H1 (cell line): ENCODE data around the gene POTEG. TPM values are rescaled to one million over a fixed set of nuclear protein-coding genes. Genes with fewer than 3 reads are reported as not detected.
"Not testable (repeated sequence)": the region's sequence is repeated elsewhere in the genome, so short reads cannot be mapped to it uniquely, and the experiment has no call there.

Experiments
- CTCF ChIA-PET: fragments of 300-600 bp; sonication (Branson Sonifier 250); formaldehyde crosslinking; loops from one replicate; lab custom pipeline; 2021; ENCODE audit not compliant: partially characterized antibody; lab: Charles Lee
- POLR2A ChIA-PET: fragments of 300-600 bp; sonication (Branson Sonifier 250); formaldehyde crosslinking; loops from one replicate; lab custom pipeline; 2021; ENCODE audit warnings: inconsistent platforms; ENCODE audit not compliant: partially characterized antibody; lab: Charles Lee
- DNase-seq, 2 experiments: peaks; one replicate each; pipeline versions ENCODE4 v3.0.0 to v3.0.0-alpha.2; 2010 to 2022; ENCODE audit warnings: low spot score in 2 of 2, low read depth in 1 of 2, mixed read lengths in 1 of 2
- FAIRE-seq: peaks from 2 replicates; lab custom pipeline; 2011; peaks lifted over from hg19 to GRCh38; lab: Jason Lieb, UNC
- H2AFZ ChIP-seq: 2 replicates; pipeline ENCODE4 v1.8.1; 2012; ENCODE audit warnings: low read length, inconsistent platforms
- H2AK5ac ChIP-seq: 2 replicates; pipeline ENCODE4 v1.6.1; 2013; ENCODE audit warnings: low read depth, low read length
- H2BK120ac ChIP-seq: replicated peaks from 2 replicates; pipeline ENCODE3; 2013; ENCODE audit warnings: low read depth, low read length, inconsistent platforms
- H2BK12ac ChIP-seq: 2 replicates; pipeline ENCODE4 v1.6.1; 2013; ENCODE audit warnings: low read depth, low read length
- H2BK15ac ChIP-seq: 2 replicates; pipeline ENCODE4 v1.6.1; 2013; ENCODE audit warnings: low read length
- H2BK20ac ChIP-seq: 2 replicates; pipeline ENCODE4 v1.6.1; 2013; ENCODE audit warnings: low read length
- H2BK5ac ChIP-seq: 2 replicates; pipeline ENCODE4 v1.6.1; 2013; ENCODE audit warnings: low read depth, low read length
- H3K14ac ChIP-seq: 2 replicates; pipeline ENCODE4 v1.6.1; 2013; ENCODE audit warnings: inconsistent platforms; ENCODE audit not compliant: insufficient read length
- H3K18ac ChIP-seq: 2 replicates; pipeline ENCODE4 v1.6.1; 2013; ENCODE audit warnings: low read length; ENCODE audit errors: extremely low read depth
- H3K23ac ChIP-seq: 2 replicates; pipeline ENCODE4 v1.6.1; 2013; ENCODE audit warnings: inconsistent platforms; ENCODE audit not compliant: insufficient read length
- H3K23me2 ChIP-seq: 2 replicates; pipeline ENCODE4 v1.6.1; 2013; ENCODE audit warnings: low read depth, low read length
- H3K27ac ChIP-seq: 2 replicates; pipeline ENCODE4 v1.6.1; 2011; ENCODE audit warnings: low read depth, low read length, inconsistent platforms
- H3K27me3 ChIP-seq, 4 experiments: replicated peaks in 1 of 4; 1 replicate in 1 of 4; 2 replicates in 3 of 4; pipeline versions ENCODE4 v1.6.1 to v1.8.1; 2011 to 2013; ENCODE audit warnings: low read length in 3 of 4, mild to moderate bottlenecking in 3 of 4, inconsistent platforms in 2 of 4, mixed read lengths in 2 of 4, moderate library complexity in 1 of 4; ENCODE audit not compliant: control insufficient read depth in 3 of 4, insufficient read depth in 3 of 4; ENCODE audit errors: extremely low read depth in 1 of 4
- H3K36me3 ChIP-seq, 4 experiments: 2 replicates each; pipeline versions ENCODE4 v1.6.1 to v1.8.1; 2011 to 2013; ENCODE audit warnings: mild to moderate bottlenecking in 4 of 4, low read length in 3 of 4, moderate library complexity in 2 of 4, control low read depth in 1 of 4, inconsistent platforms in 1 of 4; ENCODE audit not compliant: insufficient read depth in 4 of 4, control insufficient read depth in 2 of 4
- H3K4ac ChIP-seq: replicated peaks from 2 replicates; pipeline ENCODE3; 2013; ENCODE audit warnings: low read length, low read depth, mixed read lengths, inconsistent platforms; ENCODE audit not compliant: insufficient read length
- H3K4me1 ChIP-seq, 4 experiments: replicated peaks in 1 of 4; 1 replicate in 1 of 4; 2 replicates in 3 of 4; pipeline versions ENCODE4 v1.6.1 to v1.8.1; 2011 to 2013; ENCODE audit warnings: low read length in 3 of 4, inconsistent platforms in 2 of 4, mixed read lengths in 1 of 4; ENCODE audit not compliant: insufficient read depth in 4 of 4, control insufficient read depth in 3 of 4
- H3K4me2 ChIP-seq, 2 experiments: 2 replicates each; pipeline versions ENCODE4 v1.6.1 to v1.8.1; 2011 to 2013; ENCODE audit warnings: low read depth in 2 of 2, low read length in 2 of 2, control low read depth in 1 of 2, inconsistent platforms in 1 of 2, mild to moderate bottlenecking in 1 of 2; ENCODE audit not compliant: insufficient read depth in 1 of 2
- H3K4me3 ChIP-seq, 4 experiments: fragments of 200-600, 300-600 bp in 1 of 4; sonication (generic), shearing (Covaris generic), sonication (Bioruptor Twin) in 1 of 4; 2 replicates each; pipeline versions ENCODE4 v1.5.1 to v1.8.1; 2011 to 2016; ENCODE audit warnings: low read length in 4 of 4, low read depth in 3 of 4, control low read depth in 2 of 4, inconsistent platforms in 2 of 4, mild to moderate bottlenecking in 2 of 4, mixed read lengths in 1 of 4, moderate library complexity in 1 of 4; ENCODE audit not compliant: insufficient read depth in 2 of 4; ENCODE audit errors: extremely low read depth in 1 of 4
- H3K56ac ChIP-seq: replicated peaks from 2 replicates; pipeline ENCODE3; 2013; ENCODE audit warnings: low read depth, mild to moderate bottlenecking, mixed read lengths, low read length, inconsistent platforms; ENCODE audit not compliant: insufficient read length
- H3K79me1 ChIP-seq: 2 replicates; pipeline ENCODE4 v1.6.1; 2013; ENCODE audit warnings: low read depth, low read length, control low read depth
- H3K79me2 ChIP-seq, 2 experiments: 2 replicates each; pipeline versions ENCODE4 v1.6.1 to v1.8.1; 2012 to 2013; ENCODE audit warnings: low read length in 2 of 2, mild to moderate bottlenecking in 2 of 2, inconsistent platforms in 1 of 2; ENCODE audit not compliant: insufficient read depth in 2 of 2, control insufficient read depth in 1 of 2
- H3K9ac ChIP-seq, 4 experiments: replicated peaks in 1 of 4; 1 replicate in 1 of 4; 2 replicates in 3 of 4; pipeline versions ENCODE4 v1.6.1 to v1.8.1; 2011 to 2013; ENCODE audit warnings: low read depth in 3 of 4, low read length in 3 of 4, control low read depth in 2 of 4, mild to moderate bottlenecking in 2 of 4, moderate library complexity in 2 of 4, inconsistent platforms in 1 of 4; ENCODE audit errors: extremely low read depth in 1 of 4
- H3K9me3 ChIP-seq, 2 experiments: 2 replicates each; pipeline versions ENCODE4 v1.6.1 to v1.8.1; 2012 to 2013; ENCODE audit warnings: mild to moderate bottlenecking in 2 of 2, moderate library complexity in 2 of 2, control low read depth in 1 of 2, inconsistent platforms in 1 of 2, low read depth in 1 of 2, low read length in 1 of 2, mixed read lengths in 1 of 2; ENCODE audit not compliant: insufficient read depth in 2 of 2
- H4K20me1 ChIP-seq, 2 experiments: replicated peaks in 1 of 2; 2 replicates each; pipeline versions ENCODE3 to v1.8.1; 2011 to 2013; ENCODE audit warnings: inconsistent platforms in 2 of 2, low read length in 2 of 2, mild to moderate bottlenecking in 1 of 2; ENCODE audit not compliant: insufficient read depth in 2 of 2, control insufficient read depth in 1 of 2
- H4K5ac ChIP-seq: 2 replicates; pipeline ENCODE4 v1.6.1; 2013; ENCODE audit warnings: low read length, low read depth, mixed read lengths, inconsistent platforms; ENCODE audit not compliant: insufficient read length
- H4K8ac ChIP-seq: 2 replicates; pipeline ENCODE4 v1.8.0; 2013; ENCODE audit warnings: mild to moderate bottlenecking, moderate library complexity, low read length, inconsistent platforms; ENCODE audit not compliant: insufficient read depth; ENCODE audit errors: extremely low read depth
- H4K91ac ChIP-seq: replicated peaks from 2 replicates; pipeline ENCODE3; 2013; ENCODE audit warnings: low read length, mixed read lengths, inconsistent platforms; ENCODE audit not compliant: insufficient read length
- WGBS, 2 experiments: shearing (Covaris generic) in 1 of 2; methylation state at CpG; one replicate each; pipeline versions ENCODE4 v1.1.6 to v1.1.7; 2013 to 2015; ENCODE audit warnings: low lambda C conversion rate in 2 of 2, mixed read lengths in 2 of 2, inconsistent platforms in 1 of 2, low coverage in 1 of 2, missing lambda C conversion rate in 1 of 2; ENCODE audit not compliant: insufficient replicate concordance in 2 of 2, insufficient coverage in 1 of 2, insufficient read length in 1 of 2; ENCODE audit errors: extremely low coverage in 1 of 2, missing lambda C conversion rate in 1 of 2; 5-methylcytosine and 5-hydroxymethylcytosine counted together
- polyA plus RNA-seq, 7 experiments: library from polyadenylated mRNA; depleted of rRNA in 3 of 7; stranded (reverse) in 5 of 7; unstranded in 2 of 7; fragments of >200 nt in 5 of 7; fragments of 200-250 nt in 2 of 7; gene quantifications; 1 replicate in 5 of 7; 2 replicates in 1 of 7; 4 replicates in 1 of 7; pipeline versions ENCODE4 v1.2.1 to v1.2.3, GENCODE V29; 2011 to 2013; ENCODE audit warnings: missing spikeins in 2 of 7, mixed read lengths in 2 of 7
- total RNA-seq: library from RNA; stranded (reverse); fragmentation: NEBNext Ultra II Directional; extraction: Animal tissue kit (Norgen Biotek cat#: 25700); gene quantifications from 2 replicates; pipeline ENCODE4 v1.2.1, GENCODE V29; 2021

POTEG gene
- total and polyA plus RNA-seq, 2 of the 8 experiments (the other 6 are each of a cell fraction or from before 2014, with no cell fraction given), result not detected

GRCh38 chr14:19371767-19372166 lies 62.4 kb downstream of the POTEG start:
- H3K4me2 ChIP-seq, H3K79me1 ChIP-seq, POLR2A ChIA-PET, H3K23me2 ChIP-seq, H4K91ac ChIP-seq, H3K4me1 ChIP-seq, H2BK5ac ChIP-seq, H3K14ac ChIP-seq, H3K36me3 ChIP-seq, H3K4me3 ChIP-seq, H3K27ac ChIP-seq, H3K4ac ChIP-seq, H2BK20ac ChIP-seq, H4K5ac ChIP-seq, H3K56ac ChIP-seq, CTCF ChIA-PET, H2BK120ac ChIP-seq, H2BK15ac ChIP-seq, H2AFZ ChIP-seq, H4K20me1 ChIP-seq, H3K9ac ChIP-seq, H4K8ac ChIP-seq, H2AK5ac ChIP-seq, H2BK12ac ChIP-seq, H3K27me3 ChIP-seq, DNase-seq, FAIRE-seq, H3K18ac ChIP-seq, H3K23ac ChIP-seq, H3K79me2 ChIP-seq: not testable (repeated sequence)
- peaks cover 5 to 19% of the 10 kb centered on the region in 2 experiments; a peak in 2 of 4 replicates for H3K9me3 ChIP-seq
- WGBS, 2 experiments, result 80% methylated on average over 2 of the region's 16 CpGs; no CpG with 5 or more reads in 1 of the 2 experiments

DNA sequence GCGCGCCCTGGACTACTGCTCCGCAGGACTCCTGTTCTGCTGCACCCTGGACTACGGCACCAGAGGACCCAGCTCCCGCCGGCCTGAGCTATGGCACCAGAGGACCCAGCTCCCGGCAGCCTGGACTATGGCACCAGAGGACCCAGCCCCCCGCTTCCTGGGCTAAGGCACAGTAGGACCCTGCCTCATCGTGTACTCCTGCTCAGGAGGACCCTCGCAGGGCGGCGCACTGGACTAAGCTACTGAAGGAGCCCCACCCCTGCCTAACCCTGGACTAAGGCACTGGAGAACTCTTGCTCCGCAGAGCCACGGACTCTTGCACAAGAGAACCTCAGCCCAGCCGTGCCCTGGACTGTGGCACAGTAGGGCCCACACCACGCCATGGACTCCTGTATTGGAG lies 71.3 kb downstream of the POTEG start:
- H3K36me3 ChIP-seq, H2AK5ac ChIP-seq, H2BK15ac ChIP-seq, H2BK20ac ChIP-seq, H3K4me1 ChIP-seq, H3K56ac ChIP-seq, FAIRE-seq, DNase-seq, CTCF ChIA-PET, H2AFZ ChIP-seq, H3K27ac ChIP-seq, H3K18ac ChIP-seq, H3K27me3 ChIP-seq, H3K14ac ChIP-seq, H4K91ac ChIP-seq, H3K23ac ChIP-seq, H4K20me1 ChIP-seq, POLR2A ChIA-PET, H3K4me2 ChIP-seq, H4K8ac ChIP-seq, H3K9ac ChIP-seq, H3K9me3 ChIP-seq, H2BK5ac ChIP-seq, H3K4me3 ChIP-seq, H2BK120ac ChIP-seq, H3K4ac ChIP-seq, H2BK12ac ChIP-seq, H3K79me2 ChIP-seq, H4K5ac ChIP-seq, H3K23me2 ChIP-seq, H3K79me1 ChIP-seq: not testable (repeated sequence)
- WGBS, 2 experiments, result no CpG with 5 or more reads among the region's 16 CpGs
